ENCODE results near the gene FOXD4L3. TPM values are rescaled to one million over a fixed set of nuclear protein-coding genes. Genes with fewer than 3 reads are reported as not detected.
"Not testable (repeated sequence)": the region's sequence is repeated elsewhere in the genome, so short reads cannot be mapped to it uniquely, and the experiment has no call there.

The FOXD4L3 gene
- total RNA-seq, 5 donors from 2014 or later (not counting 1 experiment from before 2014, with no cell fraction given): 0.38 TPM; not detected in 4

DNA sequence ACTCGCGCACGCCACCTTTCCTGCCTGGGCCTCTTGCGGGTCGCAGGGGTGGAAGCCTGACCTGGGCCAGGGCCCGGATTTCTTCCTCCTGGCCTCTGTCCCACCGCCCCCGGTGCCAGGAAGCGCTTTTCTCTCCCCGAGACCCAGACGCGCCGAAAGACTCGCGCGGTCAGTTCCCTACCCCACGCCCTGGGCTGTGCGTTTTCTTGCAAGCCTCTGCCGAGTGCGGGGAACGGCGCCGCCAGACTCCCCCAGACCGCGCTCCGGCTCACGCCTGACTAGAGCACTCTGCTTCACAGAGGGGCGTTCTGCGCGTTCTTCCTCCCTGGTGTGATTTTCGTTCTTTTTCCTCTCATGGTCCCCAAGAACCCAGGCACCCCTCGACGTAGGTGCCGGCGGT is 4.5 kb downstream of the FOXD4L3 start:
- DNase-seq; H3K4me1 ChIP-seq (ENCODE audit: control insufficient read depth in 1 of 2, extremely low read depth in 1 of 2, insufficient read depth in 2 of 2, low read length in 2 of 2); H3K36me3 Mint-ChIP-seq; H3K27ac ChIP-seq (ENCODE audit: low read length); H3K4me1 Mint-ChIP-seq; POLR2A ChIA-PET; H3K4me3 ChIP-seq (ENCODE audit: control insufficient read depth in 1 of 2, extremely low read depth in 1 of 2, low read length in 1 of 2); H3K9me3 ChIP-seq; CTCF ChIA-PET; H3K27me3 Mint-ChIP-seq; H3K9me3 Mint-ChIP-seq; H3K27me3 ChIP-seq (replicated peaks in 1 of 2; ENCODE audit: control insufficient read depth in 2 of 2, extremely low read depth in 1 of 2, insufficient read depth in 2 of 2, low read length in 1 of 2); H3K36me3 ChIP-seq (ENCODE audit: control insufficient read depth in 2 of 2, extremely low read depth in 1 of 2, insufficient read depth in 1 of 2, low read length in 1 of 2); H3K4me3 Mint-ChIP-seq; H3K27ac Mint-ChIP-seq: not testable (repeated sequence)
- ATAC-seq (replicated peaks in 1 of 4): peak in 2 of 4 experiments; percentile 7 to 24
- no CpG with 5 or more reads among the region's 35 CpGs for WGBS (ENCODE audit: insufficient coverage)

DNA sequence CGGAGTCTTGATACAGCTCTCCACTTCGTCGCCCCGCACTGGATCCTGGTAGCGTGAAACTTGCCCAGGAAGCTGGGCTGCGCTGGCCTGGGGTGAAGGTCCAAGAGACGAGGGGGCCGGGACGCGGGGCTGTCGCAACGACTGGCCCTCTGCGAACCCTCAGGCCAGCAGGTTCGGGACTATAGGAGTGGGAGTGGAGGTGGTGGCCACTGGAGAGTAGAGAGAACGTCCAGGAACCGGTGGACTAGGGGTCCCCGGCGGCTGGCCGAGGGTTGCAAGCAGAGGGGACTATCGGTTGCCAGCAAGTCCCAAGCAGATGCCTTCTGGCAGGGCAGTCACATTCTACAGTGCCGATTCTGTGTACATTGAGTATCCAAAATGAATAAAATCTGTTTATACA is 5.0 kb downstream of the FOXD4L3 start:
- H3K27me3 ChIP-seq (replicated peaks in 1 of 2; ENCODE audit: control insufficient read depth in 2 of 2, extremely low read depth in 1 of 2, insufficient read depth in 2 of 2, low read length in 1 of 2); H3K9me3 ChIP-seq; H3K4me1 ChIP-seq (ENCODE audit: control insufficient read depth in 1 of 2, extremely low read depth in 1 of 2, insufficient read depth in 2 of 2, low read length in 2 of 2); H3K4me3 Mint-ChIP-seq; H3K36me3 Mint-ChIP-seq; H3K4me3 ChIP-seq (ENCODE audit: control insufficient read depth in 1 of 2, extremely low read depth in 1 of 2, low read length in 1 of 2); CTCF ChIA-PET; H3K4me1 Mint-ChIP-seq; H3K9me3 Mint-ChIP-seq; H3K27ac Mint-ChIP-seq; POLR2A ChIA-PET; H3K36me3 ChIP-seq (ENCODE audit: control insufficient read depth in 2 of 2, extremely low read depth in 1 of 2, insufficient read depth in 1 of 2, low read length in 1 of 2); H3K27ac ChIP-seq (ENCODE audit: low read length); DNase-seq; H3K27me3 Mint-ChIP-seq: not testable (repeated sequence)
- ATAC-seq (replicated peaks in 1 of 4): peak in 1 of 4 experiments; percentile 38
- WGBS (ENCODE audit: insufficient coverage): 53% methylated on average over 7 of the region's 21 CpGs

DNA sequence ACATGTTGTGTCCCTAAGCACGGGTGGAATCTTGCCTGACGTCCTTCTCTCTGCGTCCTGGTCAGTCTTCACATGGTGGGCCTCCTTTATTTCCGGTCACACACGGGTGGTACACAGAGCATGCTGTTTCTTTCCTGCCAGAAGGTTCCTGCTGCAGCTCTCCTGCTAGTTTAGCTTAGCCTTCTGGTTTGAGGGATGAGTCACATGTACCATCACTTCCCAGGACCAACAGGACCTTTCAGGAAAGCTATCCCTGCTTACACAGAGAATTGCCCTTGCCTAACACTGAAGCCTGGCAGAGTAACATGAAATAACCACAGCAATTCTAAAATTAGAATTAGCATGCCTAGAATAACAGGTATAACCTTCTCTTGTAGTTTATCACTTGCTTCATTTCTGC is 8.5 kb downstream of the FOXD4L3 start:
- H3K4me1 ChIP-seq (ENCODE audit: control insufficient read depth in 1 of 2, extremely low read depth in 1 of 2, insufficient read depth in 2 of 2, low read length in 2 of 2); H3K27me3 Mint-ChIP-seq; CTCF ChIA-PET; POLR2A ChIA-PET; H3K27ac ChIP-seq (ENCODE audit: low read length); DNase-seq; H3K9me3 Mint-ChIP-seq; H3K36me3 ChIP-seq (ENCODE audit: control insufficient read depth in 2 of 2, extremely low read depth in 1 of 2, insufficient read depth in 1 of 2, low read length in 1 of 2); H3K27me3 ChIP-seq (replicated peaks in 1 of 2; ENCODE audit: control insufficient read depth in 2 of 2, extremely low read depth in 1 of 2, insufficient read depth in 2 of 2, low read length in 1 of 2); H3K4me1 Mint-ChIP-seq; H3K4me3 Mint-ChIP-seq; H3K27ac Mint-ChIP-seq; H3K36me3 Mint-ChIP-seq; H3K4me3 ChIP-seq (ENCODE audit: control insufficient read depth in 1 of 2, extremely low read depth in 1 of 2, low read length in 1 of 2); ATAC-seq (replicated peaks in 1 of 4); H3K9me3 ChIP-seq: not testable (repeated sequence)
- WGBS (ENCODE audit: insufficient coverage): no CpG with 5 or more reads among the region's 5 CpGs

DNA sequence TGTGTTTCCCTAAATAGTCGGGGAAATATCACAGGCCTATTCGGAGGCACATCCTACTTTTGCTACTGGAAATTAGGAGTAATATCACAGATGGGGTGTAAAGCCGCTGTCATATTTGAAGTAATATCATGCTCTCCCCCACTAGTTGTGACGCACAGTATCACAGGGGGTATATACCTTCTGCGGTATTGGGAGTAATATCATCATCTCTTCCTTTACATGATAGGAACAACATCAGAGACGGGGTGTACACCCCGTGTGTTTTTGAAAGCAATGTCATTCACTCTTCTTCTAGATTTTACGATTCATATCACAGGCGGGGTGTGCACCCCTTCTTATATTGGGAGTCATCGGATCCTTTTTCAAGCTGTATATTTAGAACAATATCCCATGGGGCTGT is 15.5 kb downstream of the FOXD4L3 start:
- H3K4me1 Mint-ChIP-seq; POLR2A ChIA-PET; H3K4me3 ChIP-seq (ENCODE audit: control insufficient read depth in 1 of 2, extremely low read depth in 1 of 2, low read length in 1 of 2); H3K9me3 Mint-ChIP-seq; H3K27me3 Mint-ChIP-seq; H3K27ac Mint-ChIP-seq; H3K27me3 ChIP-seq (replicated peaks in 1 of 2; ENCODE audit: control insufficient read depth in 2 of 2, extremely low read depth in 1 of 2, insufficient read depth in 2 of 2, low read length in 1 of 2); H3K27ac ChIP-seq (ENCODE audit: low read length); H3K4me1 ChIP-seq (ENCODE audit: control insufficient read depth in 1 of 2, extremely low read depth in 1 of 2, insufficient read depth in 2 of 2, low read length in 2 of 2); DNase-seq; H3K36me3 ChIP-seq (ENCODE audit: control insufficient read depth in 2 of 2, extremely low read depth in 1 of 2, insufficient read depth in 1 of 2, low read length in 1 of 2); H3K4me3 Mint-ChIP-seq; CTCF ChIA-PET; H3K36me3 Mint-ChIP-seq; H3K9me3 ChIP-seq: not testable (repeated sequence)
- peak in 2 of 4 experiments; percentile 28 to 37 for ATAC-seq (replicated peaks in 1 of 4)
- WGBS (ENCODE audit: insufficient coverage): no CpG with 5 or more reads among the region's 10 CpGs

DNA sequence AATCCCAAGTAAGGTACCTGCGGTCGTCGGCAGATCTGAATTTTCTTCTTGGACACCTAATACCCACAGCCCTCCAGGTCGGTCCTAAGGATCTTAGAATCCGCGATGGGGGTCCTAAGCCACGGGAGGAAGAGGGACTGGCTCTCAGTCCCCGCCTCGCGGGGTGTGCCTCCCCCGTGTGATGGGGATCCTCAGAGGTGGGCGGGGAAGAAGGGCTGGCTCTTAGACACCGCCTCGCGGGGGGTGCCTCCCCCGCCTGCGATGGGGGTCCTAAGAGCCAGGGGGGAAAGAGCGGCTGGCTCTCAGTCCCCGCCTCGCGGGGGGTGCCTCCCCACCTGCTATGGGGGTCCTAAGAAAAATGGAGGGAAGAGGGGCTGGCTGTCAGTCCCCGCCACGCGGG is 21.1 kb downstream of the FOXD4L3 start:
- H3K36me3 Mint-ChIP-seq; H3K9me3 ChIP-seq; H3K4me3 Mint-ChIP-seq; H3K4me3 ChIP-seq (ENCODE audit: control insufficient read depth in 1 of 2, extremely low read depth in 1 of 2, low read length in 1 of 2); H3K27ac ChIP-seq (ENCODE audit: low read length); DNase-seq; H3K4me1 ChIP-seq (ENCODE audit: control insufficient read depth in 1 of 2, extremely low read depth in 1 of 2, insufficient read depth in 2 of 2, low read length in 2 of 2); H3K36me3 ChIP-seq (ENCODE audit: control insufficient read depth in 2 of 2, extremely low read depth in 1 of 2, insufficient read depth in 1 of 2, low read length in 1 of 2); H3K27ac Mint-ChIP-seq; H3K27me3 Mint-ChIP-seq; POLR2A ChIA-PET; CTCF ChIA-PET; H3K27me3 ChIP-seq (replicated peaks in 1 of 2; ENCODE audit: control insufficient read depth in 2 of 2, extremely low read depth in 1 of 2, insufficient read depth in 2 of 2, low read length in 1 of 2); H3K4me1 Mint-ChIP-seq; H3K9me3 Mint-ChIP-seq: not testable (repeated sequence)
- ATAC-seq (replicated peaks in 1 of 4): peak in 1 of 4 experiments; percentile 20
- WGBS (ENCODE audit: insufficient coverage): no CpG with 5 or more reads among the region's 24 CpGs

DNA sequence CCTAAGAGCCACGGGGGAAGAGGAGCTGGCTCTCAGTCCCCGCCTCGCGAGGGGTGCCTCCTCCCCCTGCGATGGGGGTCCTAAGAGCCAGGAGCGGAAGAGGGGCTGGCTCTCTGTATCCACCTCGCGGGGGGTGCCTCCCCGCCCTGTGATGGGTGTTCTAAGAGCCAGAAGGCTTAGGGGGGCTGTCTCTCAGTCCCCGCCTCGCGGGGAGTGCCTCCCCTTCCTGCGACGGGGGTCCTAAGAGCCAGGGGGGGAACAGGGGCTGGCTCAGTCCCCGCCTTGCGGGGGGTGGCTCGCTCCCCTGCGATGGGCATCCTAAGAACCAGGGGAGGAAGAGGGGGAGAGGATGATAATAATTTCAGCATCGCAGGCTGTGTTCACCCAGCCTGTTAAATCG is 21.9 kb downstream of the FOXD4L3 start:
- H3K36me3 Mint-ChIP-seq; H3K27me3 Mint-ChIP-seq; H3K9me3 ChIP-seq; ATAC-seq (replicated peaks in 1 of 4); H3K36me3 ChIP-seq (ENCODE audit: control insufficient read depth in 2 of 2, extremely low read depth in 1 of 2, insufficient read depth in 1 of 2, low read length in 1 of 2); H3K27ac Mint-ChIP-seq; DNase-seq; H3K4me3 Mint-ChIP-seq; CTCF ChIA-PET; H3K4me3 ChIP-seq (ENCODE audit: control insufficient read depth in 1 of 2, extremely low read depth in 1 of 2, low read length in 1 of 2); H3K27me3 ChIP-seq (replicated peaks in 1 of 2; ENCODE audit: control insufficient read depth in 2 of 2, extremely low read depth in 1 of 2, insufficient read depth in 2 of 2, low read length in 1 of 2); H3K4me1 Mint-ChIP-seq; H3K27ac ChIP-seq (ENCODE audit: low read length); H3K9me3 Mint-ChIP-seq; POLR2A ChIA-PET; H3K4me1 ChIP-seq (ENCODE audit: control insufficient read depth in 1 of 2, extremely low read depth in 1 of 2, insufficient read depth in 2 of 2, low read length in 2 of 2): not testable (repeated sequence)
- no CpG with 5 or more reads among the region's 20 CpGs for WGBS (ENCODE audit: insufficient coverage)

DNA sequence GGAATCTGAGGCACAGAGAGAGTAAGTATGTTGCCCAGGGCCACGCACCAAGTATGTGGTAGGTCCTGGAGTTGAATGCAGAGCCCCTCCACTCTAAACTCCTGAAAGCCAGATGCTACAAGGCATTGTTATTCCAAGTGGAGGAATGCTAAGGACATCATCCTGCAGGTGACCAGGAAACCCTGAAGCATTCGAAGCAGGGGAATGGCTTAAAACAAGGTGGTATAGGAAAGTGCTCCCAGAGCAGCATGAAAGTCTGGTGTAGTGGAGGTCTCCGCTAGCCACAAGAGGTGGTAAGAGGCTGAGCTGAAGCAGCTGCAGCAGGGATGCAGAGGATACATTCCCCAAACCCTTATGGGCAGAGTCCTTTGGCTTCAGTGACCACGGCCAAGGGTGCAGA is 26.4 kb downstream of the FOXD4L3 start:
- CTCF ChIA-PET; H3K27ac ChIP-seq (ENCODE audit: low read length); POLR2A ChIA-PET; H3K27ac Mint-ChIP-seq; H3K4me1 ChIP-seq (ENCODE audit: control insufficient read depth in 1 of 2, extremely low read depth in 1 of 2, insufficient read depth in 2 of 2, low read length in 2 of 2); H3K4me3 Mint-ChIP-seq; H3K27me3 ChIP-seq (replicated peaks in 1 of 2; ENCODE audit: control insufficient read depth in 2 of 2, extremely low read depth in 1 of 2, insufficient read depth in 2 of 2, low read length in 1 of 2); H3K9me3 Mint-ChIP-seq; H3K27me3 Mint-ChIP-seq; ATAC-seq (replicated peaks in 1 of 4); H3K36me3 ChIP-seq (ENCODE audit: control insufficient read depth in 2 of 2, extremely low read depth in 1 of 2, insufficient read depth in 1 of 2, low read length in 1 of 2); H3K4me1 Mint-ChIP-seq; DNase-seq; H3K36me3 Mint-ChIP-seq; H3K4me3 ChIP-seq (ENCODE audit: control insufficient read depth in 1 of 2, extremely low read depth in 1 of 2, low read length in 1 of 2); H3K9me3 ChIP-seq: not testable (repeated sequence)
- 50% methylated on average over 1 of the region's 4 CpGs for WGBS (ENCODE audit: insufficient coverage)

Measured in T-cell (primary cell).